Neural cell (in vitro differentiated cells): Measurements from ENCODE around the gene PRAMEF18.
"Not testable (repeated sequence)": the region's sequence is repeated elsewhere in the genome, so short reads cannot be mapped to it uniquely, and the experiment has no call there.

Source experiments
- CTCF ChIP-seq: fragments of 450-650 bp; IDR thresholded peaks from 2 replicates; pipeline ENCODE4 v1.5.1; 2014; ENCODE audit warnings: antibody characterized with exemption, mild to moderate bottlenecking, moderate library complexity; ENCODE audit not compliant: poor library complexity, severe bottlenecking
- EP300 ChIP-seq: fragments of 450-650 bp; conservative IDR thresholded peaks from 2 replicates; pipeline ENCODE4 v1.6.1; 2014; ENCODE audit warnings: antibody characterized with exemption, mild to moderate bottlenecking, moderate library complexity; ENCODE audit not compliant: poor library complexity, severe bottlenecking
- EZH2 ChIP-seq: fragments of 200-600, 300-800 bp; shearing (Covaris generic), sonication (generic); IDR thresholded peaks from 2 replicates; pipeline ENCODE4 v1.6.1; 2014; ENCODE audit warnings: antibody characterized with exemption, low read length, borderline replicate concordance, mild to moderate bottlenecking; ENCODE audit not compliant: insufficient read depth, poor library complexity, severe bottlenecking
- MXI1 ChIP-seq: fragments of 450-650 bp; conservative IDR thresholded peaks from 2 replicates; pipeline ENCODE4 v1.6.1; 2014; ENCODE audit warnings: antibody characterized with exemption, mild to moderate bottlenecking; ENCODE audit not compliant: poor library complexity, severe bottlenecking
- POLR2AphosphoS5 ChIP-seq: IDR thresholded peaks from 2 replicates; pipeline ENCODE4 v1.6.1; 2012
- RAD21 ChIP-seq: fragments of 450-650 bp; conservative IDR thresholded peaks from 2 replicates; pipeline ENCODE4 v1.6.1; 2014; ENCODE audit warnings: antibody characterized with exemption, mild to moderate bottlenecking, moderate library complexity
- REST ChIP-seq: IDR thresholded peaks from 2 replicates; pipeline ENCODE4 v1.6.1; 2012; ENCODE audit warnings: borderline replicate concordance
- SMC3 ChIP-seq: fragments of 450-650 bp; conservative IDR thresholded peaks from 2 replicates; pipeline ENCODE4 v1.6.1; 2014; ENCODE audit warnings: antibody characterized with exemption, mild to moderate bottlenecking, moderate library complexity; ENCODE audit not compliant: poor library complexity
- TAF1 ChIP-seq: IDR thresholded peaks from 2 replicates; pipeline ENCODE4 v1.6.1; 2012; ENCODE audit warnings: low read depth

- TF ChIP-seq RAD21, CTCF, MXI1, SMC3, EZH2, TAF1, POLR2AphosphoS5, EP300, REST: not testable (repeated sequence)
Observed at GRCh38 chr1:13230601-13231000, 4.6 kb upstream of the PRAMEF18 start.
